GM21786 (cell line): ENCODE measurements around the gene STPG2.

Experiments used
- ATAC-seq: cut with Tn5 transposase; IDR thresholded peaks from one replicate; pipeline ENCODE4 v1.9.1; 2021; ENCODE audit not compliant: unreplicated experiment

The STPG2 gene

GRCh38 chr4:98143001-98143899 is at the start of gene STPG2:
TSS of gene STPG2 (minus strand) at chr4:98143476.
- peak; percentile 98 for ATAC-seq

DNA sequence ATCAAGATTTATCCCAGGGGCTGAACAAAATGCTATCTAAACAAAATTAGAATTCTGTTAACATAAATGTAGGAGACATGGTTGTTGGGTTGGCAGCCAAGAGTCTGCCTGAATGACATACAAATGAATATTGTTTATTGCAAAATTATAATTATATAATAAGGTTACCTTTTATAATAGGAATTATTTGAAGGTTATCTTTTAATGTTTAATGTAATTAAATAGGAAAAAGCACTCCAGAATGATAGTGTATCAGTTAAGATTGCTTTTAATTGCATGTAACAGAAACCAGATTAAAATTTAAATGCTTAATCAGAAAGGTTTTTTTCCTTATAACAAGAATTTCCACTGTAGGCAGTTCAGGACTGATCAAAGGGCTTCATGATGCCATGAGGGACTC is 42.0 kb upstream of the STPG2 start:
- ATAC-seq = no peak

GRCh38 chr4:98181809-98182208 is 38.5 kb upstream of the STPG2 start:
- no peak for ATAC-seq

GRCh38 chr4:98179951-98180350 is 36.7 kb upstream of the STPG2 start:
- no peak for ATAC-seq

GRCh38 chr4:98176531-98176930 is 33.3 kb upstream of the STPG2 start:
- ATAC-seq = no peak

GRCh38 chr4:98170035-98170434 is 26.8 kb upstream of the STPG2 start:
- no peak for ATAC-seq

GRCh38 chr4:98166731-98167041 is 23.4 kb upstream of the STPG2 start:
- ATAC-seq = no peak

DNA sequence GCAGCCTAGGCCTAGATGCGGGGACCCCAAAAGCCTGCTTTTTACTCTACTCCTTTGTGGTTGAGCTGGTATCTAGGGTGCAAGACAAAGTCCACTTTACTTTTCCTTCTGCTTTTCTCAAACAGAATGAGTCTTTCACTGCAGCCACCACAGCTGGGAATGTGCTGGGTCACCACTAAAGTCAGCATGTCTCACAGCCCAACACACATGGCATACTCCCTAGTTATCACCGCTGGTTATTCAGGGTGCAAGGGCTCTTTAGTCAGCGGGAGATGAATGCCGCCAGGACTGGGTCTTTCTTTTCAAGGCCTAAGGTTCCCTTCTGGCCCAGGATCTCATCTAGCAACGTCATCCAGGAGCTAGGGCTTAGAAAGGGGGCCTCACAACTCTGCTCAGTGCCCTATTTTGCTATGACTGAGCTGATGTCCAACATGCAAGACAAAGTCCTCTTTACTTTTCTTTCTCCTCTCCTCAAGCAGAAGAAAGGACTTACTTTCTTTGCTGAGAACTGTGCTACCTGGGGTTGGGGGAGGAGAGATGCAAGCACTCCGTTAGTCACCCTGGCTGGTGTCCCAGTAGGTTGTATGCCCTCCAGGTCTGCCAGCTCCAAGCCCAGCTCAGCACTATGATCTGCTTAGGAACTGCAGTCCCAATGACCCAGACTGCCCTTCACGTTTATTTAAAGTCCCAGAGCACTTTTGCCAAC is 22.9 kb upstream of the STPG2 start:
- ATAC-seq = no peak

- no peak for ATAC-seq
Measured at GRCh38 chr4:98162696-98163095, 19.4 kb upstream of the STPG2 start.

DNA sequence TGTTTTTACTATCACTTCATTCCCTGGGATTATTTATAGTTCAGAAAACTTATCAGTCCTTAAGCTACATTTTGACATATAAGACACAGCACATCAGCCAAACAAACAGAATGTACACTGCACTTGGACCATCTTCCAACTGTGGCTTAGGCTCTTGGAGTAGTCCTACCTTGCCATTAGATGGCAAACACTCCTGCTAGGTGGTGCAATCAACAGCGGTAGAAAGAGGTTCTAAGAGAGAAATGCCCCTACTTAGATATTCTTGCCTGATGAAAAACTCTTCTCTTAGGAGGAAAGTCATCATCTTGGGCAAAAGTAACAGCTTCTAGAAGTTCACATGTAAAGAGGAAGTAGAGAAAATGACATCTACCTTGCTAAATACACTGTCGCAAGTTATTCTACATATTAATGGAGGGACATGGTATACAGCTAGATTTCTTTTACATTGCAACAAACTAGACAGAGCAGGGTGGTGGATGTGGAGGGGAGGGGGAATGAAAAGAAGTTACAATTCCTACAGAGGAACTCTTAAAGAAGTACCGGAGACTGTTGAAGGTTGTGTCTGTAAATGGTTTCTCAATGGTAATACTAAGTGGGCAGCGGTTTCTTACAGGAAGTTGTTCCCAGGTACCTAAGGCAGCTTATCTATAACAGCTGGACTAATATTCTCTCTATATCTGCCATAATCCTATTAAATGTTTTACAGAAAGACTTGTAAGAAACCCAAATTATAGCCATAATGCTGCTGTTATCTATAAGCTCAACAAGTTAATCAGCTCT is 8.1 kb upstream of the STPG2 start:
- ATAC-seq = no peak

GRCh38 chr4:98150092-98150761 is 7.0 kb upstream of the STPG2 start:
- ATAC-seq = no peak

DNA sequence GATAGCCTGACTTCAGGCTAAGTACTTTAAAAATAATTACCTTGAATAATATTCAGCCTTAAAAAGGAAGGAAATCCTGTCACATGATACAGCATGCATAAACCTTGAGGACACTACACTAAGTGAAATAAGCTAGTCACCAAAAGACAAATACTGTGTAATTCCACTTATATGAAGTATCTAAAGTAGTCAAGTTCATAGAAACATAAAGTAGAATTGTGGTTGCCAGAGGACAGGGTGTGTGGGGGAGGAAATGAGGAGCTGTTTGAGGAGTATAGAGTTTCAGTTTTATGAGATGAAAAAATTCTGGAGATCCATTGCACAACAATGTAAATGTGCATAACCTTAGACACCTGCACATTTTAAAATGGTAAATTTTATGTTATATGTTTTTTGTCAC is 5.6 kb upstream of the STPG2 start:
- no peak for ATAC-seq

- no peak for ATAC-seq
Measured at GRCh38 chr4:98126141-98126540, 17.1 kb downstream of the STPG2 start.

GRCh38 chr4:98125585-98125984 is 17.7 kb downstream of the STPG2 start:
- ATAC-seq = no peak

DNA sequence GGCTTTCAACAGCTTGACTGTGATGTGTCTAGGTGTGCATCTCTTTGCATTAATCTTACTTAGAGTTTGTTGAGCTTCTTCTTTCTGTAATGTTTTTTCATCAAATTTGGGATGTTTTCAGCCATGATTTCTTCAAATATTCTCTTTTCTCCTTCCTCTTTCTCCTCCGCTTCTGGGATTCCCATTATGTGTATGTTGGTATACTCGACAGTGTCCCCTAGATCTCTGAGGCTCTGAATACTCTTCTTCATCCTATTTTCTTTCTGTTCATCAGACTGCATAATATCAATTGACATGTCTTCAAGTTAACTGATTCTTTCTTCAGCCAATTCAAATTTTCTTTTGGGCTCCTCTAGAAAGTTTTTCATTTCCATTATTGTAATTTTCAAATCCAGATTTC is 25.9 kb downstream of the STPG2 start:
- ATAC-seq = no peak

DNA sequence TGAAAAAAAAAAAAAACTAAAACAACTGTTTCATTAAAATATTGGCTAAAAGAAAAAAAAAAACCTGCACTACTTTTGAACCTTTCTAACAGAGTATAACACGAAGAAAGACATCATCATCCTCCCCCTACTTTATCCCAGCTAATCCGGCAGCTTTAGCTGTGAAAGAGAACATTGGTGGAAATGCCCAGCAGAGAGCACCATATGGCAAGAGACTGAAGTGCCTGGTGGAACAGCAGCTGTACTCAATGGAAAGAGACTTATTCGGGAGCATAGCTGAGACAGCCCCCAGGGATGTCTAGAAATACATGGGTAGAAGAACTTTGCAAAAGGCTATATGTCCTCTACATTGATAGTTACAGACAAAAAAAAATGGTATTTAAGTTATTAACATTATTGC is 30.3 kb downstream of the STPG2 start:
- peak; percentile 45 for ATAC-seq

DNA sequence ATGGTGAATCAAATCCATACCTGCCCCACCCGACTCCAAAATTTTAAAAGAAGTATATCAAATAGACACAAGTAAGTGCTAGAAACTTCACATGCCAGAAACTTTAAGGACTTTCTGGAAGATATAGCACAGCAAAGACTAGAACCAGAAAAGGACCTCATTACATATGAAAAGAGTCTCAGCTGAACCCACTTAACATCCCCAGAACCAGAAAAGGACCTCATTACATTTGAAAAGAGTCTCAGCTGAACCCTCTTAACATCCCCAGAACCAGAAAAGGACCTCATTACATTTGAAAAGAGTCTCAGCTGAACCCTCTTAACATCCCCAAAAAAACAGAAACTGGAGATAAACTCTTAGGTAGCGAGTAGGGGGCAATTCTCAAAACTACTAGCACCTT is 32.3 kb downstream of the STPG2 start:
- no peak for ATAC-seq

GRCh38 chr4:98110214-98110613 is 33.1 kb downstream of the STPG2 start:
- no peak for ATAC-seq

DNA sequence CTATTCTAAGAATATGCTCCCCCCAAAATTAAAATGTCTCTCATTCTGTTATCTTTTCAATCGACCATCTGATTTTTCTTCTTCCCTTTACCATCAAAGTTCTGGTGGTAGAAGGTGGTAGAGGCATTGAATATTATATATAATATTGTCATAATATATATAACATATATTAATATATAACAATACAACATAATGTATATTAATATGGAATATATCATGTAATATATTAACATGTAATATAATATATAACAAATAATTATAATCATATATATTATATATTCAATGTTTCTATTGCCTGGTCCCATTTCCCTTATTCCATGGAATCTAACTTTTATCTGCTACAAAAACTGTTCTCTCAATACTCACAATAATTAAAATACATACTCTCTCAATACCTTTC is 40.6 kb downstream of the STPG2 start:
- ATAC-seq = no peak

- ATAC-seq = no peak
Measured at GRCh38 chr4:98101988-98102387, 41.3 kb downstream of the STPG2 start.

- no peak for ATAC-seq
Measured at GRCh38 chr4:98098764-98099163, 44.5 kb downstream of the STPG2 start.
